Mesodermal cell (in vitro differentiated cells): ENCODE results near the gene PGGHG.
"Not testable (repeated sequence)": the region's sequence is repeated elsewhere in the genome, so short reads cannot be mapped to it uniquely, and the experiment has no call there.

Experiments
- H3K27ac ChIP-seq: 2 replicates; pipeline ENCODE4 v1.7.0; 2013; ENCODE audit warnings: mild to moderate bottlenecking, low read depth, low read length, moderate library complexity; ENCODE audit not compliant: severe bottlenecking
- H3K36me3 ChIP-seq: 2 replicates; pipeline ENCODE4 v1.7.1; 2013; ENCODE audit warnings: mild to moderate bottlenecking, low read length, moderate library complexity; ENCODE audit not compliant: control insufficient read depth, insufficient read depth
- H3K4me1 ChIP-seq: one replicate; pipeline ENCODE4 v1.7.1; 2013; ENCODE audit warnings: mild to moderate bottlenecking, low read length; ENCODE audit not compliant: insufficient read depth, control insufficient read depth, poor library complexity, severe bottlenecking
- H3K4me3 ChIP-seq: 2 replicates; pipeline ENCODE4 v1.7.0; 2013; ENCODE audit warnings: low read length, control low read depth, mild to moderate bottlenecking; ENCODE audit not compliant: insufficient read depth, poor library complexity, severe bottlenecking; ENCODE audit errors: extremely low read depth
- H3K9me3 ChIP-seq: 2 replicates; pipeline ENCODE4 v1.7.1; 2013; ENCODE audit warnings: mild to moderate bottlenecking, low read length, moderate library complexity; ENCODE audit not compliant: control insufficient read depth
- WGBS, 2 experiments: methylation state at CpG; one replicate each; pipeline ENCODE4 v1.1.5; 2013; ENCODE audit warnings: missing lambda C conversion rate in 2 of 2; ENCODE audit not compliant: insufficient coverage in 2 of 2; 5-methylcytosine and 5-hydroxymethylcytosine counted together

PGGHG gene

GRCh38 chr11:319121-319887 is 30.4 kb downstream of the PGGHG start:
- WGBS, 2 experiments, result 64% methylated on average over 13 of the region's 29 CpGs

GRCh38 chr11:319888-320273 is 31.0 kb downstream of the PGGHG start:
- not testable (repeated sequence) for H3K27ac ChIP-seq, H3K36me3 ChIP-seq, H3K9me3 ChIP-seq
- no CpG with 5 or more reads among the region's 10 CpGs for WGBS, 2 experiments
- Histone ChIP-seq H3K4me3 (peak overlapping the region; percentile 43), H3K4me1 (peaks cover 19% of the 10 kb centered on the region)

More at GRCh38 chr11:319121-319887, 30.4 kb downstream of the PGGHG start:
- not testable (repeated sequence) for H3K36me3 ChIP-seq, H3K9me3 ChIP-seq, H3K27ac ChIP-seq
- H3K4me3 ChIP-seq, result peak overlapping the region; percentile 35
- peaks cover 16% of the 10 kb centered on the region for H3K4me1 ChIP-seq

- Histone ChIP-seq H3K9me3 (no peaks in the 10 kb centered on the region), H3K27ac (peak overlapping the region; percentile 5), H3K36me3 (no peaks in the 10 kb centered on the region), H3K4me3 (no peak overlapping the region), H3K4me1 (peaks cover 22% of the 10 kb centered on the region)
- 71 to 78% methylated on average over 9 to 10 of the region's 11 CpGs for WGBS, 2 experiments
These were observed 35.2 kb downstream of the PGGHG start for GRCh38 chr11:324156-324555.

- WGBS, 2 experiments, result 79% methylated on average over 19 to 22 of the region's 34 CpGs
- peak overlapping the region; percentile 5 for H3K27ac ChIP-seq
- not testable (repeated sequence) for H3K4me3 ChIP-seq, H3K9me3 ChIP-seq, H3K36me3 ChIP-seq
- peaks cover 17% of the 10 kb centered on the region for H3K4me1 ChIP-seq
These were observed 35.9 kb downstream of the PGGHG start for GRCh38 chr11:324593-325517.

GRCh38 chr11:325796-326591 is 37.1 kb downstream of the PGGHG start:
- no peak overlapping the region for H3K4me3 ChIP-seq
- H3K9me3 ChIP-seq, result no peaks in the 10 kb centered on the region
- H3K4me1 ChIP-seq, result peaks cover 17% of the 10 kb centered on the region
- WGBS, 2 experiments, result 89% methylated on average over 19 to 30 of the region's 30 CpGs
- no peaks in the 10 kb centered on the region for H3K36me3 ChIP-seq
- no peak overlapping the region for H3K27ac ChIP-seq

GRCh38 chr11:326592-326841 is 37.6 kb downstream of the PGGHG start:
- no peaks in the 10 kb centered on the region for H3K36me3 ChIP-seq
- no peak overlapping the region for H3K27ac ChIP-seq
- H3K4me1 ChIP-seq, result peaks cover 17% of the 10 kb centered on the region
- H3K4me3 ChIP-seq, result no peak overlapping the region
- H3K9me3 ChIP-seq, result no peaks in the 10 kb centered on the region
- 63 to 74% methylated on average over 3 to 6 of the region's 6 CpGs for whole genome bisulfite sequencing, 2 experiments

GRCh38 chr11:326842-327580 is 38.1 kb downstream of the PGGHG start:
- H3K4me1 ChIP-seq, result peaks cover 17% of the 10 kb centered on the region
- WGBS, 2 experiments, result 90 to 91% methylated on average over 13 to 15 of the region's 19 CpGs

GRCh38 chr11:327581-327923 is 38.6 kb downstream of the PGGHG start:
- H3K4me1 ChIP-seq, result peaks cover 17% of the 10 kb centered on the region
- H3K4me3 ChIP-seq, result no peak overlapping the region
- WGBS, 2 experiments, result no CpG with 5 or more reads among the region's 3 CpGs
- no peak overlapping the region for H3K27ac ChIP-seq
- H3K36me3 ChIP-seq, result no peaks in the 10 kb centered on the region
- peaks cover under 1% of the 10 kb centered on the region for H3K9me3 ChIP-seq

More at GRCh38 chr11:326842-327580, 38.1 kb downstream of the PGGHG start:
- Histone ChIP-seq H3K4me3 (no peak overlapping the region), H3K9me3 (no peaks in the 10 kb centered on the region), H3K36me3 (no peaks in the 10 kb centered on the region), H3K27ac (peak overlapping the region; percentile 16)

GRCh38 chr11:328012-328411 is 39.1 kb downstream of the PGGHG start:
- H3K4me3 ChIP-seq, result no peak overlapping the region
- peaks cover 17% of the 10 kb centered on the region for H3K4me1 ChIP-seq
- WGBS, 2 experiments, result 96 to 98% methylated on average over 9 to 13 of the region's 13 CpGs
- H3K9me3 ChIP-seq, result peaks cover 6% of the 10 kb centered on the region
- no peaks in the 10 kb centered on the region for H3K36me3 ChIP-seq
- H3K27ac ChIP-seq, result no peak overlapping the region

- H3K27ac ChIP-seq, H3K9me3 ChIP-seq, H3K36me3 ChIP-seq, H3K4me3 ChIP-seq: not testable (repeated sequence)
- WGBS, 2 experiments, result 83 to 84% methylated on average over 6 to 8 of the region's 15 CpGs
- peaks cover 17% of the 10 kb centered on the region for H3K4me1 ChIP-seq
These were observed 39.7 kb downstream of the PGGHG start for GRCh38 chr11:328516-329100.
